Prostate gland (tissue), 2 donors: ENCODE data around the gene FMN2. TPM values are rescaled to one million over a fixed set of nuclear protein-coding genes. Genes with fewer than 3 reads are reported as not detected.

Source experiments
- DNase-seq: peaks from one replicate; pipeline ENCODE4 v3.0.0-alpha.2; 2019; ENCODE audit warnings: low spot score
- H3K27ac ChIP-seq, 2 donors: fragments of 200-600 bp; sonication (generic); 2 replicates each; pipeline ENCODE4 v1.5.1; 2017 to 2019
- H3K27me3 ChIP-seq: fragments of 200-600 bp; sonication (generic); replicated peaks from 2 replicates; pipeline ENCODE4 v1.5.1; 2019; ENCODE audit not compliant: insufficient read depth
- H3K36me3 ChIP-seq, 2 donors: fragments of 200-600 bp; sonication (generic); 1 replicate in 1 of 2; 2 replicates in 1 of 2; pipeline versions ENCODE4 v1.5.1 to v1.8.1; 2017 to 2019
- H3K4me1 ChIP-seq: fragments of 200-600 bp; sonication (generic); replicated peaks from 2 replicates; pipeline ENCODE4 v1.5.1; 2019
- H3K4me3 ChIP-seq, 2 donors: fragments of 200-600 bp; sonication (generic); 2 replicates each; pipeline ENCODE4 v1.5.1; 2017 to 2019
- H3K9me3 ChIP-seq: fragments of 200-600 bp; sonication (generic); 2 replicates; pipeline ENCODE4 v1.5.1; 2017
- POLR2A ChIP-seq: fragments of 450-650 bp; IDR thresholded peaks from one replicate; pipeline ENCODE4 v1.6.1; 2016; ENCODE audit warnings: antibody characterized with exemption, mild to moderate bottlenecking
- POLR2AphosphoS5 ChIP-seq: sonication (generic); formaldehyde crosslinking; IDR thresholded peaks from one replicate; pipeline ENCODE4 v1.6.1; 2017; ENCODE audit warnings: antibody characterized with exemption
- WGBS: methylation state at CpG from one replicate; pipeline ENCODE4 v1.1.5; 2018; 5-methylcytosine and 5-hydroxymethylcytosine counted together
- intact Hi-C: fragments of 100-400 bp; cut with DNase I; formaldehyde crosslinking; loops from one replicate; pipeline ENCODE4 v1.14.2; 2022
- total RNA-seq, 2 donors: library from RNA; depleted of rRNA; stranded (reverse); fragments of >200 nt; gene quantifications; one replicate each; pipeline ENCODE4 v1.1.0, GENCODE V29; 2016
- TF ChIP-seq, protein P1 (sequence below), 4 experiments: fragments of 200-600 bp in 2 of 4; fragments of 450-650 bp in 2 of 4; sonication (generic) in 2 of 4; IDR thresholded peaks; 1 replicate in 3 of 4; 2 replicates in 1 of 4; pipeline ENCODE4 v1.5.1; 2016 to 2019; ENCODE audit warnings: antibody characterized with exemption in 4 of 4, mild to moderate bottlenecking in 2 of 4, moderate library complexity in 2 of 4

FMN2 gene
- total RNA-seq, 2 donors from 2014 or later = 0.27 to 4.8 TPM

GRCh38 chr1:240116831-240117769 is 25.4 kb downstream of the FMN2 start:
- DNase-seq = no peak
- intact Hi-C loops = no loop called here
- Histone ChIP-seq H3K4me3 (no peak overlapping the region), H3K4me1 (no peaks in the 10 kb centered on the region), H3K27ac (no peak overlapping the region), H3K9me3 (no peaks in the 10 kb centered on the region), H3K27me3 (no peaks in the 10 kb centered on the region), H3K36me3 (no peaks in the 10 kb centered on the region)
- WGBS = 70% methylated on average over 16 of the region's 16 CpGs
- no peak for TF ChIP-seq POLR2A
- no peak for TF ChIP-seq POLR2AphosphoS5
- TF ChIP-seq, protein P1, sequence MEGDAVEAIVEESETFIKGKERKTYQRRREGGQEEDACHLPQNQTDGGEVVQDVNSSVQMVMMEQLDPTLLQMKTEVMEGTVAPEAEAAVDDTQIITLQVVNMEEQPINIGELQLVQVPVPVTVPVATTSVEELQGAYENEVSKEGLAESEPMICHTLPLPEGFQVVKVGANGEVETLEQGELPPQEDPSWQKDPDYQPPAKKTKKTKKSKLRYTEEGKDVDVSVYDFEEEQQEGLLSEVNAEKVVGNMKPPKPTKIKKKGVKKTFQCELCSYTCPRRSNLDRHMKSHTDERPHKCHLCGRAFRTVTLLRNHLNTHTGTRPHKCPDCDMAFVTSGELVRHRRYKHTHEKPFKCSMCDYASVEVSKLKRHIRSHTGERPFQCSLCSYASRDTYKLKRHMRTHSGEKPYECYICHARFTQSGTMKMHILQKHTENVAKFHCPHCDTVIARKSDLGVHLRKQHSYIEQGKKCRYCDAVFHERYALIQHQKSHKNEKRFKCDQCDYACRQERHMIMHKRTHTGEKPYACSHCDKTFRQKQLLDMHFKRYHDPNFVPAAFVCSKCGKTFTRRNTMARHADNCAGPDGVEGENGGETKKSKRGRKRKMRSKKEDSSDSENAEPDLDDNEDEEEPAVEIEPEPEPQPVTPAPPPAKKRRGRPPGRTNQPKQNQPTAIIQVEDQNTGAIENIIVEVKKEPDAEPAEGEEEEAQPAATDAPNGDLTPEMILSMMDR (IDR thresholded peaks at IDR 0.05) = no peak

DNA sequence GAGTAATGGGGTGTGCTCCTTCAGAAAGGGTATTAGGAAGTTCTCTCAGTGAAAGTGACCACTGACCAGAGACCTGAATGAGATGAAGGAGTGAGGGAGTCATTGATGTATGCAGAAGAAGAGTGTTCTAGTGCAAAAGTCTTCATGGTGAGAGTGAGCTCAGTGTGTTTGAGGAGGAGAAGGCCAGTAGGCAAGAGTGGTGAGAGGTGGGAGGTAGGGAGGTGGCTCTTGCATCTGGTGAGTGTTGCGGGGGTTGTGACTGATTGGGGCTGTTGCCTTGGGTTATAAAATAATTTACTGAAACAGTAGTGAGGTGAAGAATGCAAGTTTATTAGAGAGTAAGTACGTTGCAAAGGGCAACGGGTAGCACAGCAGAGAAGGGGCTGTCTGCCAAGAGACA is 26.2 kb downstream of the FMN2 start:
- no peak for DNase-seq
- no peak for TF ChIP-seq POLR2AphosphoS5
- TF ChIP-seq, protein P1 (IDR thresholded peaks at IDR 0.05) = no peak
- no peak for TF ChIP-seq POLR2A
- WGBS = 48% methylated on average over 3 of the region's 3 CpGs
- Histone ChIP-seq H3K27me3 (no peaks in the 10 kb centered on the region), H3K36me3 (no peaks in the 10 kb centered on the region), H3K4me3 (no peak overlapping the region), H3K4me1 (no peaks in the 10 kb centered on the region), H3K27ac (no peak overlapping the region), H3K9me3 (no peaks in the 10 kb centered on the region)
- intact Hi-C loops = no loop called here

- H3K36me3 ChIP-seq = no peaks in the 10 kb centered on the region
- no peaks in the 10 kb centered on the region for H3K27me3 ChIP-seq
- no peak for DNase-seq
- no peak overlapping the region for H3K27ac ChIP-seq
- H3K4me3 ChIP-seq = no peak overlapping the region
- no peaks in the 10 kb centered on the region for H3K4me1 ChIP-seq
- WGBS = 37% methylated on average over 20 of the region's 20 CpGs
- intact Hi-C loops = no loop called here
- TF ChIP-seq POLR2A (no peak), POLR2AphosphoS5 (no peak)
- TF ChIP-seq, protein P1 (IDR thresholded peaks at IDR 0.05) = no peak
- H3K9me3 ChIP-seq = no peaks in the 10 kb centered on the region
These were observed 31.2 kb downstream of the FMN2 start for GRCh38 chr1:240122639-240123613.

DNA sequence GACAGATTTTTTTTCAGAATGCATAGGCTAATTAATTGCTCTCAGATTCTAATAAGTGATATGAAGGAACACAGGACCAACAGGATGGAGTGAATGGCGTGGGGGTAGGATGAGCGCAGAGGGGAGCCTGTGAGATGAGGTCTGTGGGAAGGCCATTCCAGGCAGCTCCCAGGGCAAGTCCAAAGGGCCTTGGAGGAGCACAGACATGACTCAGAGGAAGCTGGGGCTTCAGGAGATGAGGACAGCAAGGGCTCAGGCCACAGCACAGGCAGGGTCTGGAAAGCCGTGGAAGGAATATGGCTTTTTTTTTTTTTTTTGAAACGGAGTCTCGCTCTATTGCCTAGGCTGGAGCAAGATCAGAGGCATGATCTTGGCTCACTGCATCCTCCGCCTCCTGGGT is 35.1 kb downstream of the FMN2 start:
- no peak for DNase-seq
- WGBS = 94% methylated on average over 6 of the region's 6 CpGs
- intact Hi-C loops = no loop called here
- H3K4me3 ChIP-seq = no peak overlapping the region
- no peaks in the 10 kb centered on the region for H3K4me1 ChIP-seq
- no peaks in the 10 kb centered on the region for H3K36me3 ChIP-seq
- TF ChIP-seq POLR2AphosphoS5 (no peak), POLR2A (no peak)
- TF ChIP-seq, protein P1 (IDR thresholded peaks at IDR 0.05) = no peak
- H3K27me3 ChIP-seq = no peaks in the 10 kb centered on the region
- no peak overlapping the region for H3K27ac ChIP-seq
- no peaks in the 10 kb centered on the region for H3K9me3 ChIP-seq
